ENCODE results near the gene MYMX. TPM values are rescaled to one million over a fixed set of nuclear protein-coding genes. Genes with fewer than 3 reads are reported as not detected.

The MYMX gene
- total and polyA plus RNA-seq, 2 of the 13 experiments (the other 11 are each of a cell fraction or from before 2014, with no cell fraction given): not detected

- TF ChIP-seq ZNF281 (CRISPR knock-in tag; IDR thresholded peaks at IDR 0.05; ENCODE audit: borderline replicate concordance) (peak; percentile 91), SMAD9 (CRISPR knock-in tag; IDR thresholded peaks at IDR 0.05) (0 out of 2 replicates have a peak, but pooled peaks have one; percentile 80), MTA1 (CRISPR knock-in tag; IDR thresholded peaks at IDR 0.05; ENCODE audit: borderline replicate concordance) (0 out of 2 replicates have a peak, but pooled peaks have one; percentile 12), AHR (CRISPR knock-in tag; IDR thresholded peaks at IDR 0.05) (peak; percentile 28; the same call in 1 of the 2 replicates), JUNB (CRISPR knock-in tag; IDR thresholded peaks at IDR 0.05; ENCODE audit: borderline replicate concordance) (peak; percentile 31; the same call in 1 of the 2 replicates), ZSCAN20 (CRISPR knock-in tag; IDR thresholded peaks at IDR 0.05; ENCODE audit: borderline replicate concordance) (peak; percentile 85; the same call in 1 of the 2 replicates), ETS1 (CRISPR knock-in tag; IDR thresholded peaks at IDR 0.05) (peak; percentile 45), ZFP41 (CRISPR knock-in tag; IDR thresholded peaks at IDR 0.05; ENCODE audit: borderline replicate concordance) (peak; percentile 16; the same call in 1 of the 2 replicates), ZNF782 (CRISPR knock-in tag; IDR thresholded peaks at IDR 0.05; ENCODE audit: borderline replicate concordance) (0 out of 2 replicates have a peak, but pooled peaks have one; percentile 27), ZNF333 (CRISPR knock-in tag; IDR thresholded peaks at IDR 0.05; ENCODE audit: borderline replicate concordance) (no peak; the same call in 1 of the 2 replicates), MED8 (CRISPR knock-in tag; IDR thresholded peaks at IDR 0.05; ENCODE audit: insufficient replicate concordance) (peak; percentile 11), MTF1 (CRISPR knock-in tag; IDR thresholded peaks at IDR 0.05) (no peak), BCL3 (CRISPR knock-in tag; IDR thresholded peaks at IDR 0.05) (peak; percentile 98), ZNF720 (CRISPR knock-in tag; IDR thresholded peaks at IDR 0.05) (no peak), ZBTB10 (CRISPR knock-in tag; IDR thresholded peaks at IDR 0.05; ENCODE audit: borderline replicate concordance) (no peak; the same call in 1 of the 2 replicates), POLR2A (IDR thresholded peaks at IDR 0.05; ENCODE audit: insufficient read depth in 1 of 2, low read depth in 2 of 2, low read length in 2 of 2) (peak in 1 of 2 experiments; percentile 37; a peak in 1 of 4 replicates), SCMH1 (CRISPR knock-in tag; IDR thresholded peaks at IDR 0.05; ENCODE audit: borderline replicate concordance) (no peak), KDM4B (CRISPR knock-in tag; IDR thresholded peaks at IDR 0.05) (peak; percentile 44)
Observed at GRCh38 chr6:44245912-44246662, 29.4 kb downstream of the MYMX start (continued).
